NCI-H2196 treated with DMSO at 0.1 percent for 48 hours (cell line): ENCODE results near the gene GNAL.
A peak's percentile ranks its signal among the peaks of the same experiment; 100 is the strongest.

Experiments used
- DNase-seq: peaks from one replicate; lab custom pipeline; 2025; ENCODE audit not compliant: unreplicated experiment; lab: John Stamatoyannopoulos, UW

The GNAL gene

DNA sequence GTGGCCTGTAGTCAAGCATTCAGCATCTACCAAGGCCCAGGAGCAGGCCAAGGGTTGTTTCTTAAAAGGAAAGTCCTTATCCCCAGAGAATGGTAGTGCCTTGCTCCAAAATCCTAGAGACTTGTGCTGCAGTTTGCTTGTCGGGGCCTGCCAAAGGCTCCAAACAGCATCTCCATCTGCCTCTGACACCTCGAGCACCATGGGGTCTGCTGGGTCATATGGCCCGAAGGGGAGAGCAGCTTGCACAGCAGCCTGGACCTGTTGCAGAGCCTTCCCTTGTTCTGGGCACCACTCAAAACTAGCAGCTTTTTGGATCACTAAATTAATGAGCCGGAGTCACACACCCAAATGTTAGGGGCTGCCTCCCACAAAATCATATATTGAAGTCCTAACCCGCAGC, 35.7 kb downstream of the GNAL start:
- DNase-seq, result no peak

DNA sequence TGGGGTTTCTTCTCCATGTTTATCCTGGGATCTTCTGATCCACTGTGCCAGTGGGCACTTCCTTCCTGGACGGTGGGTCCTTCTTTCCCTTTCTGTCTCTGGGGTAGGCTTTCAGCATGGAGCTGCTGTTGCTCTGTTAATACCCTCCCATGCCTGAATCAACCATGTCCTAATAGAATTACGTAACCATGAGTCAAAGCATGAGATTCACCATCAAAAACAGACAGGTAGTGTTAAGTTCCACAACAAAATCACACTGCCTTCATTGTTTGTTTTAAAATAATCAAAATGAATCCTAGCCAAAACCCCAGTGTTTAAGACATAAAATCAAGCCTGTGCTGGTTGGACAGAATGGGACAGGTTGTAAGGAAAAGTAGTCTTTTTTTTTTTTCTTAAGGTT, 37.5 kb downstream of the GNAL start:
- no peak for DNase-seq

DNA sequence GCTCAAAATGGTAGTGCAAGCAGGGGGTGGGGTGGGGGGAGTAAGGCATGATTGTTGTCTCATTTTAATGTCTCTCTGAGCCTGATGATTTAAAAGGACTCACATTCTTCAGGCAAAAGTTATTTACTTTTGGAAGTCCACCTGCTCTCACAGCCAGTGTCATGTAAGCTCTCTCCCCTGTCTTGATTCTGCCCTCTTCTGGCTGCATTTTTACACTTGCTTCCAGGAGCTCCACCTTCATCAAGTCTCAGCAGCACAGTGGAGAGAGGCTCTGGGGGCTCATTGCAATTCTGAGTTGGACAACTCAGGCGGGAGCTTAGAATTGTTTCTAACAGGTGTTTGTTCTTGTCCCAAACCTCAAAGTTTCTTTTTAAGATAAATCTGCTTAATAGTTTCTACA, 39.2 kb downstream of the GNAL start:
- no peak for DNase-seq

DNA sequence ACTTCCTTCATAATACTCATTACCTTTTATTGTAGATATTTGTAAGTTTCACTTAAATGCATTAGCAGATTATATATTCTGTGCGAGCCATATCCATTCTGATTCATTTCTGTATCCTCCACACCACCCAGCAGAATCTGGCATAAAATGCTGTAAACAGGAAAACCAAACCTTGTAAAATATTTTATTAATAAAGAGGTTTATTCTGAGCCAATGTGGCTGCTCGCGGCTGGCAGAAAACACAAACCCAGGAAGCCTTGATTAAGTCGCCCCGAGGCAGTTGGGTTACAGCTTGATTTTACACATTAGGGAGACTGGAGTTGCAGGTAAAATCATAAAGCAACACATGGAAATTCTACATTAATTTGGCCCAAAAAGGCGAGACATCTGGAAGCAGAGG, 40.5 kb downstream of the GNAL start:
- DNase-seq, result no peak

DNA sequence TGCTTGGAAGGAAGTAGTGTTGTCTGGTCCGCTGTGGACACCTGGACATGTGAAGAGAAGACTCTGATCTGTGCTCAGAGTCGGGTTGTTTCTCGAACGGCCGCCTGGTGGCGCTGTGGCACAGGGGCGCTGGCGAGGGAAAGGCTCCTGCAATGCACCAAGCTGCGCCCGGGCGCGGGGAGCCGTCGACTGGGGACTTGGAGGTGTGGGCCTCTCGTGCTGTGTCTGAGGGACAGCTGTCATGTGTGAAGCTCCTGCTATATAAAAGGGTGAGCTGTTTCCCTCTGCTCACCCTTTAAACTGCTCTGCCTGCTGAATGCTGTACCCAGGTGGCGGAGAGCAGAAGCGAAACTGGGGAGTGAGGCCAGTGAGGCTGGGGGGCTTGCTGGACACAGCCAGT, 44.0 kb downstream of the GNAL start:
- DNase-seq, result peak; percentile 76

DNA sequence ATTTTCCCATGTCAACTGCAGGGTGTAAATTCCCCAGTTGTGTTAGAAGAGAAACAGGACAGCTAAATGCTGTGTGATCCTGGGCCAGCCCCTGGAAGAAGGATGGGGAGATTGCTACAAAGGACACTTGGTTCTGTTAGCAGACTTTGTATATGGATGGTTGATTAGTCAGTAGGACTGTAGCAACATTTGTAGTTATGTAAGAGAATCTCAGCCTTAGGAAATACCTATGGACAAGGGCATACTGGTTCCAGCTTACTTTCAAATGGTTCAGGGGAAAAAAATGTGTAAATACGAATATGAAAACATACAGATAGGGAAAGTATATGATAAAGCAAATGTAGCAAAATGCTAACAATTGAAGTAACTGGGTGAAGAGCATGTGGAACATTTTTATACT, 47.6 kb downstream of the GNAL start:
- no peak for DNase-seq

DNA sequence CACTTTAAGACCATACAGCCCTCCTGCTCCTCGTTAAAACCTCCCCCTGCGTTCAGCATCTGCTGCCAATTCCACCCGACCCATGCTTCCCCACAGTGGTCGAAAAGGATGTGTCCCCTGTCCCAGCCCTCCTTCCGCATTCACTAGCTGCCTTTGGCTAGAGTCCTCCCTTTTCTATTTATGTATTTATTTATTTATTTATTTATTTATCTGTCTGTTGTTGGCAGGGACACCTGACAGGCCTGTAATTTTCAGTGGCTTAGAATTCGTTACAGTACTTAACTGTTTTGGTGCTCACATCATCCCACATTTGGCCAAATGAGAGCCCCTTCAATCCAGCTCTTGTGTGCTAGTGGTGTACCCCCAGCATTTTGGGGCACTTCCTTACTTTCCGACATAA, 50.8 kb downstream of the GNAL start:
- DNase-seq, result no peak

DNA sequence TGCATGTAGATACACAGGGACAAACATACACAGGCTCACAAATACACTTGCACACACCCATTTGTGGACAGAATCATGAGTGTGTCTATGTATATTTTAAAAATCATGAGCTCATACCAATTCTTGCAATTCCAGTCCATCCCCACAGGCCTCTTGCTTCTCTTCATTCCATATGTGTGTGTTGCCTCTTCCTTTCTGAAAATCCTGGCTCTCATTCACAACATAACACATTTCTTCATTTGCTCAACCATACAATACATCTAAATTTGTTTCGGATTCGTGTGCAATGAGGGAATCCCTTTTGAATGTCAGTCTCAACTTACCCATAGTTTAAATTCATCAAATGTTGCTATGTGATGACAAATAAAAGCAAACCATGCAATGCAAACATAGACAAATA, 51.4 kb downstream of the GNAL start:
- DNase-seq, result no peak

DNA sequence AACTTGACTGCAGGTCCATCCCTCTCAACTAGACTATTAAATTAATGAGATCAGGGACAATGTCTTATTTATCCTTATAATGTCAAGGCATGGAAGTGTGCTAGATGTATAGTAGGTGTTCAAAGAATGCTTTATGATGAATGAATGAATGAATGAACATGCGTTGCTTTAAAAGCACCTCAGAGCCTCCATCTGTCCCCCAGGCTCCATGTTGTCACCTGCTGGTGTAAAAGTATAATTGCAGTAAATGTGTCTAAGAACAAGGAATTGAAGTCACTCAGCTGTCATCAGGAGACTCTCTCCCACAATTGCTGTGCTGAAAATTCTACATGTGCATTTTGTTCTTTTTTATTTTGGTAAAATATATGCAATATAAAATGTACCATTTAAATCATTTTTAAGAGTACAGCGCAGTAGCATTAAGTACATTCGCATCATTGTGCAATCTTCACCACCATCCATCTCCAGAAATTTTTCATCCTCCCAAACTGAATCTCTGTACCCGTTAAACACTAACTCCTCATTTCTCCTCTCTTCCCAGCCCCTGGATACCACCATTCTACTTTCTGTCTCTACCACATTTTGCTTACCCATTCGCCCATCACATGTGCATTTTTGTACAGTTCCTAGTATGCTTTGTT, 52.6 kb downstream of the GNAL start:
- DNase-seq, result no peak

DNA sequence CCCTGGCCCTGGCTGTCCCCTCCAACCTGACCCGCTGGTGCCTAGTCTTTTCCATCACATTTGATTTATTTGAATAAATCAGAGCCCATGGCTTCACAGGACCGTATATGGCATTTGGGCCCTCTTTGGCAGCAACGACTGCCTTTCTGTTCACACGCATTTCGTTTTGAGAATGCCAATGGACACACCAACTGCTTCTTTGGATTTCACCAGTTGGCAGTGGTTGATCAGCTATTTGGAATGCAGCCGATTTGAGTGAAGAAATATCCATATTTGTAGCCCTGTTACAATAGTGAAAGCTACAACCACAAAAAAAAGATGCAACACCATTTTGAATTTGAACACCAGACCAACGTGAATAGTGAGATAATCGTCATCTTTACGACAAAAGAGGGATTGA, 56.5 kb downstream of the GNAL start:
- DNase-seq, result no peak

DNA sequence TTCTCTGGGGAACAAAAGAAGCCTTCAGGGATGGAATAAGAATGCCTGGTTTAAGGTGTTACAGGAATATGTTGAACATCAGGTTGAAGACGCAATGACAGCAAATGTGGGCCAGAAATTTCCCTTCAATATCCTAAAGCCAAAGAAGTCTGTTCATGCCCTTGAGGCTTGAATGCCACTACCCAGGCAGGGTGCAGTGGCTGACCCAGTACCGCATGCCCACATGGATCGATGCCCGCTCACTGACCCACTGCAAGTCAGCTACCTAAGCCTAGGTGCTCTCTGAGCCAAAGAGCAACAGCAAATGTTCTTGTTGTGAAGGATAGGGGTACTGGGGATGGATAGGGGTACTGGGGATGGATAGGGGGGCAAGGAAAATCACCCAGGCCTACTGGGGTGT, 58.2 kb downstream of the GNAL start:
- no peak for DNase-seq

DNA sequence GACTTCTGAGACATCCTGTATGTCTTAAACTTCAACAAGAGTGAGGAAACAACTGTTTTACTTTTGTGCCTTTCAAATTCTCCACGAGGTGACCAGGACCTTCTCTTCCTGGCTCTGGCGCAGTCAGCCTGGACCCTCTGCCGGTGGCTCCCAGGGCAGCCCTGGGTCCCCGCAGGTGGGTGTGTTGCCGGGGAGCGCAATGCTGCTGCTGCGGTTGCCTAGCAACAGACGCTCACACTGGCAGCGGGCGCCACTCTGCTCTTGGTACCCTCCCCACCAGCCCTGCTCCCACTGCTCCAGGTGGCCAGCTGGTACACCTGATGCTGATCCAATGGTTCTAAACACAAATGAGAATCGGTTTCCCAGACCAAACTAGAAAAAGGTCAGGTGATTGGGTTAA, 58.7 kb downstream of the GNAL start:
- no peak for DNase-seq

DNA sequence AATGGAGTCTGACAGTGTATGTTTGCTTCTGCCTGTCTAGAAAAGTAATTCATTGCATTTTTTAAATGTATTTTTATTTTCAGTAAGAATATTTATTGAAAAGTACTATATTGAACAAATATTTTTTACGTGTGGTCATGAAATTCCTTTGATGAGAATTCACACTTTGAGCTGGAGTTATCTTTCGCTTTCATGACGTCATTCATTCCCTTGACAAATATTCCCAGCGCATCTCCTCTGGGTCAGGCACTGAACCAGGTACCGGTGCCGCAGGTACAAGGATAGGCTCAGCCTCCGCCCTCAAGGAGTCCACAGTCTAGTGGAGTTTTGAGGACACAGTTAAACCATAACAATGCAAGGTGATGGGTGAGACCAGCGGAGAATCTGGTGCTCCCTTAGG, 60.2 kb downstream of the GNAL start:
- no peak for DNase-seq

DNA sequence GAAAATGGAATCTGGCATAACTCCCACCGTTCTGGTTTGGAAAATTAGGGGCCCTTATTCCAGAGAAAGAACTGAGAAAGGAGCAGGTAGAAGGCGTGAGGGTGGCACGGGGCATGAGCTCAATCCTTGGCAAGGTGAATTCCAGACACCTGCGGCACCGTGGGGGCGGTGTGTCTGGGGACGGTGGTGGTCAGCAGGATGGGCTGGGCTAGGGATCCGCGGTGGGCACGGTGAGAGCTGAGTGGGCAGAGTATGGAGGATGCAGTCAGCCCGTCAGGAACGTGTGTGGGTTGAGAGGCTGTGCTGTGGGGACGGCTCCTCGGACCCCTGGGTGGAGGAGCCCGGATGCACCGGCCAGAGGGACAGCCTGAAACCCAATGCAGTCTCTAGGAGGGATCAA, 61.1 kb downstream of the GNAL start:
- DNase-seq, result no peak

DNA sequence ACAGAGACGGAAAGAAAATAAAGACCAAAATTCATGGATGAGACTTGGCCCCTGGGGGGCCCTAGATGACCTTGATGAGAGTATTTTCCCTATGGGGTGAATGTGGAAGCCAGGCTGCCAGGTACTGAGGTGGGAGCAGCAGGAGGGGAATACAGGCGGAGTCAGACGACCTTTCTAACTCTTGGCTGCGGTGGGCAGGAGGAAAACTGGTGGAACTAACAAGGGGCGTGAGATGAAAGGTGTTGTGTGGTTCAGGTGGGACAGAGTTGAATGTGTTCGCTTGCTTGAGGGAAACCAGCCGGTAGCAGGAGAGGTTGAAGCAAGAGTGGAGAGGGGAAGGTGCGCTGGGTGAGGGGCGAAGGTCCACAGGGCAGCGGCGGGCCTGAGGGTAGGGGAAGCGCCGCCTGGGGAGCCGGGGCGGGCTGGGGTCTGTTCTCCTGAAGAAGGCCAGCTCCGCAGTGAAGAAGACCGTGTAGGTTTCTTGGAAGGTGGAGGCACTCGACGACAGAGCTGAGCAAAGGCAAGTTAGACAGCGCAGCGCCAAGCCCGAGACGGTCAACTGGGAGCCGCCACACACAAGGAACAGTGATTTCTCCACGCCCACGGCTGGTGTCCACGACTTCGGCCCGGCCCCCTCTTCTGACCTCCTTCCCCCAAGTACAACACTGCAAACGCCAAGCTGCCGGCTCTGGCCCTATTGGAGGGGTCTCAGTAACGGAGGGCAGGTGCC, 61.7 kb downstream of the GNAL start:
- DNase-seq, result no peak

DNA sequence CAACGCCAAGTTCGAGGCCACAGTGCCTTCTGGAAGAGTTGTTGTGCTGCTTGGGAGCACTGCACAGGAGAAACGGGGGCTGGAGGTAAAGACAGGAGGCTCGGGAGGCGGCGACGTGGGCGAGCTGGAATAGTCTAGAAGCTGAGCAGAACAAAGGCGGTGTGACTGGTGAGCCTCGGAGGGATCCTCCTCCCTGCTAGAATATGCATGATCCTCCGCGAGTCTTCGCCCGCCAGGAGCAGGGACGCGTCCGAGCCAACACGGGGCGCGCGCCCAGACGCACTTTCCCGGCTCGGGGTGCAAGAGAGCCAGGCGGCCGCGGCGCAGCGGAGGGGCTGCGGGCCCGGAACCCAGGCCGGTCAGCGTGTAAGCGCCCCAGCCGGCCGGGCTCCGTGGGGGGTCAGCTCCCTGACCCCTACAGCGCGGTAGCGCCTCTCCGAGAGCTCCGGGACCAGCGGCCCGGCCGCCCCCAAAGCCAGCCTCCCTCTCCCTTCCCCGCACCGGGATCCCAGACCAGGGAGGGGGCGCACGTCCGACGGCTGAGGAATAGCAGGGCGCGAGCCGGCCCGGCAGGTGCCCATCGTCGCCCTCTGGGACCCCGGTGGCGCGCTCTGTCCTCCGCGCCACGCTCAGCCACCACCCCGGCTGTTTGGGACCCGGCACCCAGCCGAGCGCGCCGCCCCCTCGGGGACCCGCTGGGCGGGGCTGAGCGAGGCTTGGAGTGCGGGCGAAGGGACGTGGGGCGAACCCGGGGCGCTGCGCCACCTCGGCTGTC, 62.5 kb downstream of the GNAL start:
- no peak for DNase-seq

DNA sequence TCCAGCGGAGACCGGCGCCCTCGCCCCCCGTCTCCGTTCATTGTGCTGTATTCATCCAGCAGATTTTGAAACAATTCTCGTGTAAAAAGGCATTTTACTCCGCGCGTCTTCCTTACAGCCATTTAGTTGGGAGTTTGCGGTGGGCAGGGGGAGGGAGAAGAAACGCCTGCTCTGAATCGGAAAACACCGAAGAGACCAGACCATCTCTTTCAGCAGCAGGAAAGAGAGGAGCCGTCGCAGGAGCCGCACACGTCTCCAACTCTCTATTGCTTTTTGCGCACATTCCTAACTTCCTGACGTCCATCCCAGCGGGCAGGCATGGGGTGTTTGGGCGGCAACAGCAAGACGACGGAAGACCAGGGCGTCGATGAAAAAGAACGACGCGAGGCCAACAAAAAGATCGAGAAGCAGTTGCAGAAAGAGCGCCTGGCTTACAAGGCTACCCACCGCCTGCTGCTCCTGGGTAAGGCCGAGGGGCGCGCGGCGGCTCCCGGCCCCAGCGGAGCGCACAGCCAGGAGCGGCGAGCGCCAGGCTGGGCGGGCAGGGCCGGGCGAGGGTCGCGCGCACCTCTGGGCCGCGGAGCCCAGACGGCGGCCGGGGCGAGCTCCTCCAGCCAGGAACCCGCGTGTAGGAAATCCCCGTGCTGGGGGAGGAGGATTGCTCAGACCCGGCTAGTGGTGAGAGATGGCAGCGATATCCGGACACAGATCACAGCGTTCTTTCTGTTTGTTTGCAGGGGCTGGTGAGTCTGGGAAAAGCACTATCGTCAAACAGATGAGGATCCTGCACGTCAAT, 63.2 kb downstream of the GNAL start:
- DNase-seq, result no peak

DNA sequence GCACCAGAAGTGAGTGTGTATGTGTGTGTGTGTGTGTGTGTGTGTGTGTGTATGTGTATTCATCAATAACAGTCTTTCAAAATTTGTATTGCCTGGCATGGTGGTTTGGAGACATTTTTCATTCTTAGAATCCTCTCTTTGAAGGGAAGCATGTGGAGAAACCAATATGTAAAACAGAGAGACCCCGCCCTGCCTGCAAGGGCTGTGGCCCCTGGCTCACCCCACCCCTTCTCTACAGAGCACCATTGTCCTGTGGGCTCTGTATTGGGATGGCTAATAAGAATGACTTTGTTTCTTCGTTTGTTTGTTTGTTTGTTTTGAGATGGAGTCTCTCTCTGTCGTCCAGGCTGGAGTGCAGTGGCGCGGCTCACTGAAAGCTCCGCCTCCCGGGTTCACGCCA, 65.9 kb downstream of the GNAL start:
- no peak for DNase-seq

DNA sequence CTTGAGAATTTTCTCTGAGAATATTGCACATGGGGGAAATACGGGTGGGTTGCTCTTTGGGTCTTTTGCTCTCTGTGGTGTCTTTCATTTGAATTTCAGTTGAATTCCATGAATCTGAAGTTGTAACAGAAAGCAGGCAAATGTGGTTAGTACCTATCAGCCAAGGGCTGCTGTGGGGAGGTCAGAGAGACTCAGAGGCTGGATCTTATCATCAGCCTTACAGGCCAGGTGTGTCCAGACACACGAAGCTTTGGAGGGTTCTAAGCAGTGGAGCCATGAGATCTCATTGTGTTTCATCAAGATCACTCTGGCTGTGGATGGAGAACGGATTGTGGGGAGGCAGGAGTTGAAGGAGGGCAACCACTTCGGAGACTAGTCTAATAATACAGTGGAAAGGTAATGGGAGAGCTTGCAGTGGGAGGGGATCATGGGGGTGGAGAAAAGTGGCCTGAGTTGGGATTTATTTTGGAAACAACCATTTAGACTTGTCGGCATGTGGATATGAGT, 68.1 kb downstream of the GNAL start:
- DNase-seq, result no peak

DNA sequence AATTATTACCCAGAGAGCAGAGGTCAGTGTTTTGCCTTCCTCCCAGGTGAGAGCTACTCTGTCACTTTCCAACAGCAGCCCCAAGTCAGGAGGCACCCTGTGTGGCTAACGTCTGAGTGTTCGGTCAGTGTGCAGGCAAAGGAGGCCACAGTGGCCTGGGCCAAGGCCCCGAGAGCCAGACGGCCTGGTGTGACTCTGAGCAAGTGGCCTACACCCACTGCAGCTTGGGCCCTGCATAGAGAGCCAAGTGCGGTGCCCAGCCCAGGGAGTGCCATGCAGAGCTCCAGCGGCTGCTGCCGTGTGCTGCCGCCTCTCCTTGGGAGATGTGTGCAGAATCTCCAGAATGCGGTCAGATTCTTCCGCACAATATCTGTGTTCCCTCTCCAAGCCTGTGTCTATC, 70.4 kb downstream of the GNAL start:
- no peak for DNase-seq

DNA sequence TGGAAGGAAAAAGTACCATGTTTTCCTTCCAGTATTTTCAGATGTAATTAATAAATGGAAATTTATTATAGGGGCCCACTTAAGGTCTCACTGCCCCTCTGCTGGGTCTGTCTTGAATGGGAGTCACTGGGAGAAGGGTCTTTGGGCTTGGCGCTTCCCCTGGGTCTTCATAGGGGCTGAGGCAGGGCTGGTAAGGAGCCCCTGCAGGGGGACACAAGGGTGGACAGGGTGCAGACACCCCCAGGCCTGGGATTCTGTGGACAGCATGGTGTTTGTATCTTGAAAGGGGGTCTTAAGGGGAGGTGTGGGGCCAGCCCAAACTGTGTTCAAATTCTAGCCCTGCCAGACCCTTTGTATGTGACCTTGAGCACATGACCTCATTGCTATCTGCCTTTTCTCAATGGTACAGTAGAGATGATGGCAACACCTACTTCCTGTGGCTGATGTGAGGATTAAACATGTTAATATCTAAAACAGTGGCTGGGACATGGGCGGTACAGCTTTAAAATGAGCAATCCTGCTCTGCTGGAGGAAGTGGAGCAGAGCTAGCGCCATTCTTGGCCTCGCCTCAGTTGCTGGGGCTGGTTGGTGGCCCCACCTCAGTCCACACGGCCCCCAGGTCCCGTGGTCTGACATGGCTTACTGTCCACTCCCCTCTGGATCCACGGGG, 71.6 kb downstream of the GNAL start:
- no peak for DNase-seq
